Measurements from ENCODE around the gene ITGB5.
"Not testable (repeated sequence)": the region's sequence is repeated elsewhere in the genome, so short reads cannot be mapped to it uniquely, and the experiment has no call there.

Gene ITGB5

DNA sequence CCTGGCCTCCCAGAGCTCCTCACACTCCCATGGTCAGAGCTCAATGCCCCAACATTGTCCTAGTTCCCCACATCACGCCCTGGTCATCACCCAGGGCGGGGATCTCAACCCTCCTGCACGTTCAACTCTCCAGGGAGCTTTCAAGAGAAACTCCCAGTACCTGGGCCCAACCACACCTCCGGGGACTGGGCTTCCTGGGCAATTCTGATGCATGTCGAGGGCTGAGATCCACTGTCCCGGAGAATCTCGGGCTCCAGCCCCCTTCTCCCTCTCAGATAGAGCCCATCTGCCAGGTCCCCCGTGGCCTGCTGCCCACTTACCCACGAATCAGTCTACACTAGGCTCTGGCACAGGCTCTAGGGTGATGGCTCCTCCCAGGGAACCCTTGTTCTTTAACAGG lies 117.7 kb downstream of the ITGB5 start:
- no peak for DNase-seq

GRCh38 chr3:124768812-124769211 lies 118.4 kb downstream of the ITGB5 start:
- no peak for DNase-seq

DNA sequence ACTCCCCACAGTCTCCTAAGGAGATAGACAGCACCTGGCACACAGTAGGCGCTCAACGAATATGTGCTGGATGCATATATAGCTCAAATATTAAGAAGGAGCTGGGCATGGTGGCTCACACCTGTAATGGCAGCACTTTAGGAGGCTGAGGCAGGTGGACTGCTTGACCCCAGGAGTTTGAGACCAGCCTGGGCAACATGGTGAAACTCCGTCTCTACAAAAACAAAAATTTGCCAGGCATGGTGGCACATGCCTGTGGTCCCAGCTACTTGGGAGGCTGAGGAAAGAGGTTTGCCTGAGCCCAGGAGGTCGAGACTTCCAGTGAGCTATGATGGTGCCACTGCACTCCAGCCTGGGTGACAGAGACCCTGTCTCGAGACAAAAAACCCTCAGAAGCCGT lies 119.5 kb downstream of the ITGB5 start:
- no peak for DNase-seq

- DNase-seq = no peak
Observed at GRCh38 chr3:124767264-124767663, 119.9 kb downstream of the ITGB5 start.

DNA sequence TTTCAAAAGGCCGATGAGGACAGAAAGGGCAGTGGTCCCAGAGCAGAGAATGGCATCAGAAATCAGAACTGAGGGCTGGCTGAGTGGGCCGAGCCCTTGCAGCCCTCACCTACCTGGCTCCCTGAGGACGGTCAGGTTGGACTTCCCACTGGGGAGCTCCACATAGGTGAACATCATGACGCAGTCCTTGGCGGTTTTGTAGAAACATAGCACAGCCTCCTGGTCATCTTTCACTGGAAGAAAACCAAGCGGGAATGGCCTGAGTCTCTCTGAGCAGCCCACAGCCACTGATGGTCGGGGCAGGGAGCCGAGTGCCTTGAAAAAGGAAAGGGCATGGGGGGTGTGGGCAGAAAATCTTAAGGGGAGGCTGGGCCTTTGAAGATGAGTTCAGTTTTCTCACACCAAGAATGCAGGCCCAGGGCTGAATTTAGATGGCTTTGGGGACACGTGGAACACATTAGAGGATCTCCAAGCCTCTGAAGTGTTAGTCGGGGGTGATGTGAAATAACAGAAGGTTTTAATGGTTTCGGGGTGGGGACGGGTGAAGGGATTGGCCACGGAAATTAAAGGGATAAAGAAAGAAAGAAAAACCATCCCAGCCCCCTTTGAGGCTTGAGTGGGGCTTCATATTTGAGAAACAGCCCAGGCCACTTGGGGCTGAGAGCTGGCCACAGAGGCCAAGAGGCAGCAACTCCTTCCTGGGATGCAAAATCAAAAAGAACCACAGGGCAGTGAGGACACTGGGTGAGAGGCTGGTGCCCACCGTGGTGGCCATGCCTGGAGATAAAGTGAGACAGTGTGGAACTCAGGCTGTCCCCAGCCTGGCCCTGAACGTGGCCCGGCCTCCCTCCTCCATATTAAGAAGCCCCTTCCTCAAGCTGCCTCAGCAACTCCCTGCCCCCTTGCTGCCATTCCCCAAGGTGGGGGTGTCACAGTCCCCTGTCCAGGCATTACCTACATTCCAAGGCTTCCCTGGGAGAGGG lies 120.8 kb downstream of the ITGB5 start:
- DNase-seq = no peak

- no peak for DNase-seq
Observed at GRCh38 chr3:124765197-124765840, 121.8 kb downstream of the ITGB5 start.

GRCh38 chr3:124764746-124765145 lies 122.4 kb downstream of the ITGB5 start:
- DNase-seq = no peak

- DNase-seq = no peak
Observed at GRCh38 chr3:124763644-124764358, 123.4 kb downstream of the ITGB5 start.

GRCh38 chr3:124763206-124763605 lies 124.0 kb downstream of the ITGB5 start:
- no peak for DNase-seq

DNA sequence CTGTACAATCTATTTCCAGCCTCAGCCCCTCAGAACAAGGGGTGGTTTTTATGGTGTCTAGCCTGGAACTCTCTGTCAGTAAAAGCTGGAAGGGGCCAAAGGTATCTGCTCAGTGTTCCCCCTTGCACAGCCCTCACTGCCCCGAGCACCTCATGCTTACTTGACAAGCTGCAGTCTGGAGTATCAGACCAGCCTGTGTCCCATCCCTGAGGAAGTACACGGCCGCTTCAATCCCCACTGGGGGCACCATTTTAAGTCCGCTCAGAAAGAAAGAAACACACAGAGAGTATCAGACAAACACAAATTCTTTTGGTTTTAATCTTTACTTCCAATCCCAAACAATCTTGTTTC lies 124.5 kb downstream of the ITGB5 start:
- no peak for DNase-seq

- DNase-seq = no peak
Observed at GRCh38 chr3:124761935-124762660, 125.1 kb downstream of the ITGB5 start.

GRCh38 chr3:124761250-124761796 lies 125.8 kb downstream of the ITGB5 start:
- peak; percentile 78 for DNase-seq

- DNase-seq = no peak
Observed at GRCh38 chr3:124760601-124761000, 126.6 kb downstream of the ITGB5 start.

GRCh38 chr3:124759666-124760401 lies 127.3 kb downstream of the ITGB5 start:
- DNase-seq = no peak

GRCh38 chr3:124758851-124759635 lies 128.1 kb downstream of the ITGB5 start:
- no peak for DNase-seq

GRCh38 chr3:124757926-124758325 lies 129.2 kb downstream of the ITGB5 start:
- DNase-seq = not testable (repeated sequence)

- no peak for DNase-seq
Observed at GRCh38 chr3:124752051-124752450, 135.1 kb downstream of the ITGB5 start.

DNA sequence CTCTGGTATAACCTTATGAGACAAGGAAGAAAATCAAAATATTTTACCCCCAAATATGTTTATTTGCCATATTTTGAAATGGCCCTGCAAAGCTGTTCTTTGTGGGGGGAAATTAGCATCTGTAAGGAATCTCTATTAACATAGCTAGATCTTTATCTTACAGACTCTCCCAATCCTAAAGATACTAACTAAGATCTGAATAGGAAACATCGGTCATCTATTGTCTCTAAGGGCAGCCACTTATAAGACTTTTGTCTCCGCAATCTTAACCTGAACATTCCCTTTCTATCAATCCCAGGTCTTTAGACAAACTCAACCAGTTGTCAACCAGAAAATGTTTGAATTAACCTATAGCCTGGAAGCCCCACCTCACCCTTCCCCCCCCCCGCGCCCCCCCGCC lies 135.7 kb downstream of the ITGB5 start:
- no peak for DNase-seq

- not testable (repeated sequence) for DNase-seq
Observed at GRCh38 chr3:124749877-124750276, 137.3 kb downstream of the ITGB5 start.

GRCh38 chr3:124748560-124749198 lies 138.5 kb downstream of the ITGB5 start:
- no peak for DNase-seq
